H1 (cell line): Measurements from ENCODE around the gene ADPRH. TPM values are rescaled to one million over a fixed set of nuclear protein-coding genes. Genes with fewer than 3 reads are reported as not detected.

Experiments
- FOSL1 ChIP-seq: IDR thresholded peaks from 2 replicates; pipeline ENCODE4 v1.6.1; 2011; ENCODE audit warnings: mild to moderate bottlenecking, low read depth, low read length, moderate library complexity; ENCODE audit not compliant: insufficient read depth
- NANOG ChIP-seq: IDR thresholded peaks from 2 replicates; pipeline ENCODE4 v1.6.1; 2011; ENCODE audit warnings: low read length, low read depth, mild to moderate bottlenecking, inconsistent platforms; ENCODE audit not compliant: insufficient read depth, poor library complexity, severe bottlenecking
- polyA plus RNA-seq, 7 experiments: library from polyadenylated mRNA; depleted of rRNA in 3 of 7; stranded (reverse) in 5 of 7; unstranded in 2 of 7; fragments of >200 nt in 5 of 7; fragments of 200-250 nt in 2 of 7; gene quantifications; 1 replicate in 5 of 7; 2 replicates in 1 of 7; 4 replicates in 1 of 7; pipeline versions ENCODE4 v1.2.1 to v1.2.3, GENCODE V29; 2011 to 2013; ENCODE audit warnings: missing spikeins in 2 of 7, mixed read lengths in 2 of 7
- total RNA-seq: library from RNA; stranded (reverse); fragmentation: NEBNext Ultra II Directional; extraction: Animal tissue kit (Norgen Biotek cat#: 25700); gene quantifications from 2 replicates; pipeline ENCODE4 v1.2.1, GENCODE V29; 2021
- TF ChIP-seq, protein P1 (sequence below): IDR thresholded peaks from 2 replicates; pipeline ENCODE4 v1.6.1; 2011; ENCODE audit warnings: low read length, improper control_type of control experiment

The ADPRH gene
- total and polyA plus RNA-seq, 2 of the 8 experiments (the other 6 are each of a cell fraction or from before 2014, with no cell fraction given), result 2.6 to 4.2 TPM

DNA sequence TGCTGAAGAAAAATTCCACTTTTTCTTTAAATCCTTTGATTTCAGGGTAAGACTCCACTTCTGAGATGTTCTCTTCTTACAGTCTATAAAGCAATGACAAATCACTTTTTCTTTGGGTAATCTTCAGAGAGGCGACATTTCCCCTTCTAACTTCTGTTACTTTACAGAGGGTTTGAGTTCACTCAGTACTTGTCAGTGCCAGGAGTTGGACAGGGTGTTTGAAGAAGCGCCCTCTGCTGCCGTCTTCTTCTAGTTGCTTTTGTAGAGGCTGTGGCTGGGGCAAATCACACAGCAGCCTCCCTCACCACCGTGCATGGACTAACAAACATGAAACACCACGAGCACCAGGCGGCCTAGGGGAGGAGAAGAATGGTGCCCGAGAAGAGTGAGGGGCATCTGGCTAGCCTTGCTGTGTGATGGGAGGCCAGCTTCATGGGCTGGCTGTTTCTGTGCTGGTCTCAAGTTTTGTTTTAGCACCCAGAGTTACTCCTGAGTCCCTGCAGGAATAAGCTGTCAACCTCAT lies 19.8 kb upstream of the ADPRH start, which contains the start of gene CD80 (continued):
- TF ChIP-seq, protein P1, sequence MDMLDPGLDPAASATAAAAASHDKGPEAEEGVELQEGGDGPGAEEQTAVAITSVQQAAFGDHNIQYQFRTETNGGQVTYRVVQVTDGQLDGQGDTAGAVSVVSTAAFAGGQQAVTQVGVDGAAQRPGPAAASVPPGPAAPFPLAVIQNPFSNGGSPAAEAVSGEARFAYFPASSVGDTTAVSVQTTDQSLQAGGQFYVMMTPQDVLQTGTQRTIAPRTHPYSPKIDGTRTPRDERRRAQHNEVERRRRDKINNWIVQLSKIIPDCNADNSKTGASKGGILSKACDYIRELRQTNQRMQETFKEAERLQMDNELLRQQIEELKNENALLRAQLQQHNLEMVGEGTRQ, result no peak
- TF ChIP-seq FOSL1 (no peak), NANOG (no peak)
